Skin epidermis (tissue), 12 donors: ENCODE data around the gene CATSPERZ.
"Not testable (repeated sequence)": the region's sequence is repeated elsewhere in the genome, so short reads cannot be mapped to it uniquely, and the experiment has no call there.

Experiments used
- H3K27ac ChIP-seq, 21 experiments: fragments of 200-600 bp; sonication (generic) in 11 of 21; one replicate each; pipeline ENCODE4 v1.5.0; 2020; ENCODE audit warnings: mild to moderate bottlenecking in 3 of 21, inconsistent platforms in 2 of 21, moderate library complexity in 2 of 21
- H3K4me3 ChIP-seq, 7 experiments: fragments of 200-600 bp; sonication (generic) in 2 of 7; one replicate each; pipeline ENCODE4 v1.5.0; 2020; ENCODE audit warnings: inconsistent platforms in 2 of 7, mild to moderate bottlenecking in 2 of 7, moderate library complexity in 1 of 7

The CATSPERZ gene

GRCh38 chr11:64314805-64315561 is 14.8 kb downstream of the CATSPERZ start:
- Histone ChIP-seq H3K27ac (peak overlapping the region in 6 of 21 experiments; percentile 11 to 78 (median 64)), H3K4me3 (no peak overlapping the region)

DNA sequence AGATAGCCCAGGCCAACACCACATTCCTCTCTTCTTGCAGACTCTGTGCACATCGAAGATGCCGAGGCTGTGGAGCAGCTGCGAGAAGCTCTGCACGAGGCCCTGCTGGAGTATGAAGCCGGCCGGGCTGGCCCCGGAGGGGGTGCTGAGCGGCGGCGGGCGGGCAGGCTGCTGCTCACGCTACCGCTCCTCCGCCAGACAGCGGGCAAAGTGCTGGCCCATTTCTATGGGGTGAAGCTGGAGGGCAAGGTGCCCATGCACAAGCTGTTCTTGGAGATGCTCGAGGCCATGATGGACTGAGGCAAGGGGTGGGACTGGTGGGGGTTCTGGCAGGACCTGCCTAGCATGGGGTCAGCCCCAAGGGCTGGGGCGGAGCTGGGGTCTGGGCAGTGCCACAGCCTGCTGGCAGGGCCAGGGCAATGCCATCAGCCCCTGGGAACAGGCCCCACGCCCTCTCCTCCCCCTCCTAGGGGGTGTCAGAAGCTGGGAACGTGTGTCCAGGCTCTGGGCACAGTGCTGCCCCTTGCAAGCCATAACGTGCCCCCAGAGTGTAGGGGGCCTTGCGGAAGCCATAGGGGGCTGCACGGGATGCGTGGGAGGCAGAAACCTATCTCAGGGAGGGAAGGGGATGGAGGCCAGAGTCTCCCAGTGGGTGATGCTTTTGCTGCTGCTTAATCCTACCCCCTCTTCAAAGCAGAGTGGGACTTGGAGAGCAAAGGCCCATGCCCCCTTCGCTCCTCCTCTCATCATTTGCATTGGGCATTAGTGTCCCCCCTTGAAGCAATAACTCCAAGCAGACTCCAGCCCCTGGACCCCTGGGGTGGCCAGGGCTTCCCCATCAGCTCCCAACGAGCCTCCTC is 15.7 kb downstream of the CATSPERZ start:
- H3K27ac ChIP-seq, result peak overlapping the region in 9 of 21 experiments; percentile 87 to 97 (median 93)

DNA sequence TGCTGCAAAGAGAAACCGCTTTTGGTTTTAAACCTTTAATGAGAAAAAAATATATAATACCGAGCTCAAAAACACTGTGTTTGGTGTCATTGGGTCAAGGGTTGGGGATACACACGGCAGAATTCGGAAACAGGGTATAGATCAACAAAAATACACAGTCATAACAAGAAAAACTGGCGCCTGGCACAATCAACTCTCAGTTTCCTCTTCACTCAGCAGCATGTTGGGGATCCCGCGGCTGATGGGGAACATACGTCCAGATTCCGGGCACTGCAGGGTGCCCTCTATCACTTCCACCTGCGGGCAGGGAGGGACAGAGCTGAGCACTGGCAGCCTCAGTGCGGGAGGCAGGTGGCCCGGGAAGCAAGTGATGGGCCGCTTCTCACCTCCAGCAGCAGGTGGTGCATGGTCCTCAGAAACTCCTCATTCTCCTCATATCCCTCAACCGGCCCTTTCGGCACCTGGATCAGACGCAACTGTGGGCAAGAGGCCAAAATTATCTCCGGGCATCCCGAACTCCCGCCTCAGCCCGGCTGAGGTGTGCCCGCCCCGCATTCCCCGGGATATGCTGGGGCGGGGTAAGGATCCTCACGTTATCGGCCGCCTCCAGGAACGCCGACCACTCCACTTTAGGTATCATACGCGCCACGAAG is 16.6 kb downstream of the CATSPERZ start:
- H3K27ac ChIP-seq, result peak overlapping the region; percentile 57 to 98 (median 92)
- peak overlapping the region; percentile 51 to 87 (median 68) for H3K4me3 ChIP-seq

More for the DNA sequence above, 15.7 kb downstream of the CATSPERZ start:
- peak overlapping the region in 2 of 7 experiments; percentile 64 to 68 for H3K4me3 ChIP-seq

DNA sequence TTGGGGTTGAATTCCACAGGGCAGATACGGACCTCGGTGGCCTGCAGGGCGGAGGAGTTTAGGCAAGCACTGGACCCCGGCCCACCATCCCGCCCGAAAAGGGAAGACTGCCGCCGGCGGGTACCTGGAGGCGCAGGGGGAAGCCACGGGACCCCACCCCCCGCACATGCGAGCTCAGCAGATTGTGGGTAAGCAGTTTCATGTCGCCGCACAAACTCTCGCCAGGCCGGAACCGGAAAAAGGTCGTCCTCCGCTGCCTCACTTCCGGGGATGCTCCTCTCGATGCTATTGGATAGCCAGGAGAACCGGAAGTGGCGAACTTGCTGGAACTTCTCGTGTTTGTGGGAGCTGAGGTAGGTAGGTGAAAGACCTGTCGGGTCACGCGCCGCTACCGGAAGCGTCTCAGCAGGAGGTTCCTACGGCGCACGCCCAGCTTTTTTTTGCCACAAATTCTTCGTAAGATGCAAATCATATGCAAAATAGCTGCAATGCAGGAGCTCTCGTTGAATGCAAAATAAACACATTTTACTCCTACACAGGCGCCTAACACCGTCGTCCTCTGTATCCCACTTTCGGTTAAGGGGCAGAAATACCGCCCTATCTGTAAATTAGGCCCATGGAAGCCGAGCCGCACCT is 17.3 kb downstream of the CATSPERZ start, which contains the start of gene TRMT112:
TRMT112 (minus strand) TSS at position 235 of the 636 bp plus-strand sequence; CDS start at position 202, 33 bp downstream.
- H3K4me3 ChIP-seq, result peak within 1 kb of the TSS; percentile 51 to 87 (median 68)
- peak within 1 kb of the TSS; percentile 81 to 98 (median 92) for H3K27ac ChIP-seq

DNA sequence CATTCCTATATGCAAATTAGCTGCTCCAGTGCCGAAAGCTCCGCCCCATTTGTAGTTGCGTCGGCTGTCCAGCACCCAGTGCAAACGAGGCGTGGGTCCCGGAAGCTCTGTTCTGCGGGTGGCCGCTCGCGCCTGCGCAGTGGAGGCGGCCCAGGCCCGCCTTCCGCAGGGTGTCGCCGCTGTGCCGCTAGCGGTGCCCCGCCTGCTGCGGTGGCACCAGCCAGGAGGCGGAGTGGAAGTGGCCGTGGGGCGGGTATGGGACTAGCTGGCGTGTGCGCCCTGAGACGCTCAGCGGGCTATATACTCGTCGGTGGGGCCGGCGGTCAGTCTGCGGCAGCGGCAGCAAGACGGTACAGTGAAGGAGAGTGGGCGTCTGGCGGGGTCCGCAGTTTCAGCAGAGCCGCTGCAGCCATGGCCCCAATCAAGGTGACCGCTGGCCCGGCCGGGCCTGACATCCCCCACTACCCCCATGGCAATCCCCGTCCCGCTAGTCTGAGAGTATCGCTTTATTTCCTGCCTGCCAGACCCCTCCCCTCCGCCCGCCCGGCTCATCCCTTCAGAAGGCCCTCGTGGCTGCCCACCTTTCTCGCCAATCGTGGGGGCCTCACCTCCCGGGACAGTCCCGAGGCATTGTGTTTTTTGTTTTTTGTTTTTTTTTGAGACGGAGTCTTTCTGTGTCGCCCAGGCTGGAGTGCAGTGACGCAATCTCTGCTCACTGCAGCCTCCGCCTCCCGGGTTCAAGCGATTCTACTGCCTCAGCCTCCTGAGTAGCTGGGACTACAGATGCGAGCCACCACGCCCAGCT is 18.0 kb downstream of the CATSPERZ start, which contains the start of gene PRDX5:
PRDX5 (plus strand) TSS at position 161 of the 805 bp plus-strand sequence; CDS start at position 256, 95 bp downstream.
- H3K27ac ChIP-seq, result peak within 1 kb of the TSS; percentile 81 to 98 (median 92)
- peak within 1 kb of the TSS; percentile 51 to 87 (median 68) for H3K4me3 ChIP-seq

- peak overlapping the region; percentile 81 to 98 (median 92) for H3K27ac ChIP-seq
Measured at GRCh38 chr11:64318766-64319761, 18.9 kb downstream of the CATSPERZ start.

DNA sequence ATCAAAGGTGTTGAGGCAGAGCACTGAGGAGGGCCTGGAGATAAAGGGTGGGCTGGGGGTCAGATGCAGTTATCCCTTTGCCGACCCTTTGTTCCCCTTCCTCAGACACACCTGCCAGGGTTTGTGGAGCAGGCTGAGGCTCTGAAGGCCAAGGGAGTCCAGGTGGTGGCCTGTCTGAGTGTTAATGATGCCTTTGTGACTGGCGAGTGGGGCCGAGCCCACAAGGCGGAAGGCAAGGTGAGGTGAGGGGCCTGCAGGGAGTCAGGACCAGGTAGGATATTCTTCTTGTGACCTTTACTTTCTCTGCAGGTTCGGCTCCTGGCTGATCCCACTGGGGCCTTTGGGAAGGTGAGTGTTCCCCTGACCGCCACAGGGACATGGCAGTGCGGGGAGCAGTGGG is 20.4 kb downstream of the CATSPERZ start:
- Histone ChIP-seq H3K27ac (peak overlapping the region in 6 of 21 experiments; percentile 2 to 55 (median 25)), H3K4me3 (no peak overlapping the region)

More at GRCh38 chr11:64318766-64319761, 18.9 kb downstream of the CATSPERZ start:
- H3K4me3 ChIP-seq, result peak overlapping the region; percentile 51 to 87 (median 68)

- no peak overlapping the region for H3K4me3 ChIP-seq
- H3K27ac ChIP-seq, result peak overlapping the region in 12 of 21 experiments; percentile 2 to 69 (median 38)
Measured at GRCh38 chr11:64321026-64321425, 20.9 kb downstream of the CATSPERZ start.

DNA sequence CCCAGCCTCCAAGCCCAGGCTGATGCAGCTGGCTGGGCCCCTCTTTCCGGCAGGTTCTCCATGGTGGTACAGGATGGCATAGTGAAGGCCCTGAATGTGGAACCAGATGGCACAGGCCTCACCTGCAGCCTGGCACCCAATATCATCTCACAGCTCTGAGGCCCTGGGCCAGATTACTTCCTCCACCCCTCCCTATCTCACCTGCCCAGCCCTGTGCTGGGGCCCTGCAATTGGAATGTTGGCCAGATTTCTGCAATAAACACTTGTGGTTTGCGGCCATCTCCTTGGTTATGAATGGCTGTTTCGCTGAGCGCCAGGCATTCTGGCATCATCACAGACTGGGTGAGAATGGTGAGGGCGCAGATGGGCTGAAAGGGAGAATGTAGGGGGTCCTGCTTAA is 21.4 kb downstream of the CATSPERZ start:
- H3K27ac ChIP-seq, result peak overlapping the region in 11 of 21 experiments; percentile 2 to 69 (median 38)
- no peak overlapping the region for H3K4me3 ChIP-seq

DNA sequence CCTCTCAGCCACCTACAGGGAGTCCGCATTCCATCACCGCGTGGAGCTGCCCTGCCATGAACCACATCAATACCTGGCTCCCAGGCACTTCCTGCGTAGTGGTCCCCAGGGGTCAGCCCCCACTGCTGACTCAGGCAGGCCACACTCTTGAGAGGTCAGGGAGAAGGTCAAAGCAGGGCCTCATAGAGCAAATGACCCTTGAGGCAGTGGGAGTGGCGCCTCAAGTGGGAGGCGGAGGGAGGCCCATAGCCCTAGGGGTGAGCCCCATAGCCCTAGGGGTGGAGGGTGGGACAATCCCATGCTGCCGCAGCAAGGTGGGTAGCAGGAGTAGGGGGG is 22.7 kb downstream of the CATSPERZ start:
- H3K27ac ChIP-seq, result peak overlapping the region in 2 of 21 experiments; percentile 3 to 24
- no peak overlapping the region for H3K4me3 ChIP-seq

GRCh38 chr11:64323373-64323772 is 23.2 kb downstream of the CATSPERZ start:
- no peak overlapping the region for H3K27ac ChIP-seq
- H3K4me3 ChIP-seq, result no peak overlapping the region

DNA sequence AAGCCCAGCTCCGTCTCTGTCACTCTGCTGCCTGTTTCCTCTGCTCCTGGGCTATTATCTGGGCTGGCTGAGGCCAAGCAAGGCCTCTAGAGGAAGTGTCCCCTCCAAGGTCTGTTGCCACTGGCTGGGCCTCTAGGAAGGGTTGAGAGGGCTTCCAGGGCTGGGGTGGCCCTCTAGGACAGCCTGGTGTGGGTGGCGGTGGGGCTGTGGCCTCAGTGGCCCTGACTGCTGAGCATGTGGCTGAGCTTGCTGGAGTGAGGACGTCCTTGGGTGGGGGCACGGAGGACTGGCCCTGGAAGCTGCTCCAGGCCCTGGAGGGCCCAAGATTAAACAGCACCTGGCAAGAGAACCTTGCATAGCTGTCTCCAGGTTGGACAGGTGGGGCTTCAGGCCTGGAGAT is 23.8 kb downstream of the CATSPERZ start:
- peak overlapping the region in 5 of 21 experiments; percentile 2 to 34 (median 25) for H3K27ac ChIP-seq
- H3K4me3 ChIP-seq, result not testable (repeated sequence)

GRCh38 chr11:64324692-64325469 is 24.7 kb downstream of the CATSPERZ start:
- no peak overlapping the region for H3K4me3 ChIP-seq
- H3K27ac ChIP-seq, result peak overlapping the region in 7 of 21 experiments; percentile 14 to 62 (median 35)

DNA sequence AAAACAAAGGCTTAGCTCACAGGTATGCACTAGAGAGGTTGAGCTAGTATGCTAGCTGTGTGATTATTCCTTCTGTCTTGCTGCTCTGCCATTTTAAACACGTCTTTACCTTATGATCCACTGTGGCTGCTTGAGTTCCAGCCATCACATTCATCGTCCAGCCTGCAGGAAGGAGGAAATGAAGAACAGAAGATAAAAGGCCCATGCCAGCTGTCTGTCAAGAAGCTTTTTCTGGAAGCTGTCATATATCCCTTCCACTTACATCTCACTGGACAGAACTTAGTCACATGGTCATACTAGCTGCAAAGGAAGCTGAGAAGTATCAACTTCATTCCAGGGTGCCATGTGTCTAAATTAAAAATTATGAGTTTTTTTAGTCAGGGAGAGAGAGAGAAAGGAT is 27.2 kb downstream of the CATSPERZ start:
- no peak overlapping the region for H3K27ac ChIP-seq
- H3K4me3 ChIP-seq, result no peak overlapping the region

DNA sequence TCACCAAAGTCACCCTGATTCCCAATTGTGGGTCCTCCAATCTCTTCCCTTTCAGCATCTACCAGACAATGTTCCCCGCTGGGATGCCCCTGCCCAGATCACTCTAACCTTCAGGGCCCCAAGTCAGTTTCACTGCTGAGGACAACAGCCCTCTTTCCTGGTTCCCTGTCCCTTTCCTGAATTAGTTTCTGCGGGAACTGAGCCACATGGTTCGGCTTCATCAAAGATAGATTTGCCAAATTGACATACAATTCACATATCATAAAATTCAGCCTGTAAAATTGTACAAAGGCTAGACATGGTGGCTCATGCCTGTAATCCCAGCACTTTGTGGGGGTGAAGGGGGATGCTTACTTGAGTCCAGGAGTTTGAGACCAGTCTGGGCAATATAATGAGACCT is 27.8 kb downstream of the CATSPERZ start:
- H3K27ac ChIP-seq, result no peak overlapping the region
- H3K4me3 ChIP-seq, result no peak overlapping the region

DNA sequence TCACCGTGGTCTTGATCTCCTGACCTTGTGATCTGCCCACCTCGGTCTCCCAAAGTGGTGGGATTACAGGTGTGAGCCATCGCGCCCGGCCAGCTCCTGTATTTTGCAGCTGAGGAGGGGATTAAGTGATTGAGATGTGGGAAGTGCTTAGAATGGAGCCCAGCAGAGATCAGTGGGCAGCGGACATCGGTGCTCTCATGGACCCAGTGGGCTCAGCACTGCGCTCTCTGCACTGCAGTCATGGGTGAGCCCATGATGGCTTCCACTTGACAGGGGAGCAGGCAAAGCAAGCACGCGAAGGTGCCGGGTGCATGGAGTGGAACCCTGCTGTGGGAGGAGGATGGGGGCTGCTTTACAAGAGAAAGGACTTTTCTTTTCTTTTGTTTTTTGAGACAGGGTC is 30.7 kb downstream of the CATSPERZ start:
- Histone ChIP-seq H3K4me3 (no peak overlapping the region), H3K27ac (no peak overlapping the region)
